Kidney (tissue), 14 donors: ENCODE results near the gene CYSTM1. TPM values are rescaled to one million over a fixed set of nuclear protein-coding genes. Genes with fewer than 3 reads are reported as not detected.

Experiments
- DNase-seq, 5 donors: peaks; one replicate each; pipeline ENCODE4 v3.0.0-alpha.2; 2013 to 2020
- FAIRE-seq: peaks from 2 replicates; lab custom pipeline; 2012; peaks lifted over from hg19 to GRCh38; lab: Jason Lieb, UNC
- H3K27ac ChIP-seq, 2 donors: one replicate each; pipeline ENCODE4 v1.7.0; 2013; ENCODE audit warnings: low read depth in 2 of 2, low read length in 2 of 2, inconsistent platforms in 1 of 2
- H3K27me3 ChIP-seq: one replicate; pipeline ENCODE4 v1.7.1; 2013; ENCODE audit warnings: low read length, inconsistent platforms; ENCODE audit not compliant: control insufficient read depth, insufficient read depth
- H3K36me3 ChIP-seq, 3 donors: one replicate each; pipeline versions ENCODE4 v1.7.0 to v1.7.1; 2013; ENCODE audit warnings: low read length in 3 of 3, control low read depth in 1 of 3, inconsistent platforms in 1 of 3; ENCODE audit not compliant: insufficient read depth in 3 of 3, control insufficient read depth in 2 of 3
- H3K4me1 ChIP-seq, 3 donors: one replicate each; pipeline versions ENCODE4 v1.7.0 to v1.7.1; 2013; ENCODE audit warnings: low read length in 3 of 3, inconsistent platforms in 1 of 3, low read depth in 1 of 3; ENCODE audit not compliant: control insufficient read depth in 2 of 3, insufficient read depth in 2 of 3
- H3K4me3 ChIP-seq, 3 donors: one replicate each; pipeline versions ENCODE4 v1.7.0 to v1.8.1; 2013; ENCODE audit warnings: low read length in 3 of 3, control low read depth in 1 of 3, inconsistent platforms in 1 of 3
- H3K9ac ChIP-seq, 3 donors: one replicate each; pipeline versions ENCODE4 v1.7.0 to v1.7.1; 2013; ENCODE audit warnings: low read length in 3 of 3, control low read depth in 1 of 3, inconsistent platforms in 1 of 3
- H3K9me3 ChIP-seq, 3 donors: one replicate each; pipeline versions ENCODE4 v1.7.0 to v1.7.1; 2013; ENCODE audit warnings: low read length in 3 of 3, control low read depth in 1 of 3, inconsistent platforms in 1 of 3; ENCODE audit not compliant: control insufficient read depth in 2 of 3, insufficient read depth in 1 of 3
- intact Hi-C: fragments of 100-400 bp; cut with DNase I; formaldehyde crosslinking; loops from one replicate; pipeline ENCODE4 v1.11.1; 2022
- polyA plus RNA-seq: library from polyadenylated mRNA; stranded (reverse); fragments of 350-450 nt; fragmentation: Illumina TruSeq; extraction: RNeasy Lipid Tissue Mini Kit (QIAGEN cat#74804); gene quantifications from one replicate; pipeline ENCODE4 v1.2.3, GENCODE V29; 2014; ENCODE audit warnings: low read depth, low replicate concordance; ENCODE audit not compliant: insufficient read depth
- total RNA-seq: library from RNA; stranded (reverse); fragmentation: NEBNext Ultra II Directional; extraction: Animal tissue kit (Norgen Biotek cat#: 25700); gene quantifications from one replicate; pipeline ENCODE4 v1.2.1, GENCODE V29; 2021
- TF ChIP-seq, protein P1 (sequence below): IDR thresholded peaks from 3 replicates; pipeline ENCODE4 v1.5.1; 2012; ENCODE audit warnings: mild to moderate bottlenecking, moderate library complexity, borderline replicate concordance; ENCODE audit not compliant: insufficient read depth; ENCODE audit errors: extremely low read depth
- donor health status: control.
- donor health status: control.
- donor health status: control.
- donor health status: control.
- donor health status: control.
- donor health status: DM: yes; HTN: yes; CAD: no.
- donor health status: Normal renal cell carcinoma (clear cell type).

CYSTM1 gene
- total and polyA plus RNA-seq, 2 donors from 2014 or later = 157 to 485 TPM

DNA sequence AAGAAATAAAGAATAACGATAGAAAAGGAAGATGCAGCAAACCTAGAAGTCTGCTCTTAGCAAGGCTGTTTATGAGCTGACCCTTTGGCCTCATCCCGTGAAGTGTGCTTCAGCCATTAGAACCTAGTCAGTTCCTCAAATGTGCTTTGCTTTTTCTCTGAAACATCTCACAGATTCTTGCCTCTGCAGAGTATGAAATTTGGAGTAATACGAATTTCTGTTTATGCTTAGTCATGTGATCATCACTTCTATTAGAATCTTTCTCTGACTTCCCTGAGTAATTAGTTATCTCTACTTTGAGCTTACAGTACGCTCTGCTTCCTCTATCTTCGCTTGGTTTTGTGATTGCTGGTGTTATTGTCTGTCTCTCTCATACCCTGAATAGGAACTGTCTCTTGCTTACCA, 11.3 kb downstream of the CYSTM1 start:
- Histone ChIP-seq H3K4me1 (peaks cover 0 to 43% (median 24%) of the 10 kb centered on the region in 3 donors), H3K36me3 (no peaks in the 10 kb centered on the region), H3K4me3 (no peak overlapping the region), H3K27me3 (no peaks in the 10 kb centered on the region), H3K9me3 (no peaks in the 10 kb centered on the region), H3K9ac (no peak overlapping the region), H3K27ac (no peak overlapping the region)
- DNase-seq (no peak), FAIRE-seq (no peak)
- intact Hi-C loops = no loop called here
- TF ChIP-seq, protein P1, sequence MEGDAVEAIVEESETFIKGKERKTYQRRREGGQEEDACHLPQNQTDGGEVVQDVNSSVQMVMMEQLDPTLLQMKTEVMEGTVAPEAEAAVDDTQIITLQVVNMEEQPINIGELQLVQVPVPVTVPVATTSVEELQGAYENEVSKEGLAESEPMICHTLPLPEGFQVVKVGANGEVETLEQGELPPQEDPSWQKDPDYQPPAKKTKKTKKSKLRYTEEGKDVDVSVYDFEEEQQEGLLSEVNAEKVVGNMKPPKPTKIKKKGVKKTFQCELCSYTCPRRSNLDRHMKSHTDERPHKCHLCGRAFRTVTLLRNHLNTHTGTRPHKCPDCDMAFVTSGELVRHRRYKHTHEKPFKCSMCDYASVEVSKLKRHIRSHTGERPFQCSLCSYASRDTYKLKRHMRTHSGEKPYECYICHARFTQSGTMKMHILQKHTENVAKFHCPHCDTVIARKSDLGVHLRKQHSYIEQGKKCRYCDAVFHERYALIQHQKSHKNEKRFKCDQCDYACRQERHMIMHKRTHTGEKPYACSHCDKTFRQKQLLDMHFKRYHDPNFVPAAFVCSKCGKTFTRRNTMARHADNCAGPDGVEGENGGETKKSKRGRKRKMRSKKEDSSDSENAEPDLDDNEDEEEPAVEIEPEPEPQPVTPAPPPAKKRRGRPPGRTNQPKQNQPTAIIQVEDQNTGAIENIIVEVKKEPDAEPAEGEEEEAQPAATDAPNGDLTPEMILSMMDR = no peak

DNA sequence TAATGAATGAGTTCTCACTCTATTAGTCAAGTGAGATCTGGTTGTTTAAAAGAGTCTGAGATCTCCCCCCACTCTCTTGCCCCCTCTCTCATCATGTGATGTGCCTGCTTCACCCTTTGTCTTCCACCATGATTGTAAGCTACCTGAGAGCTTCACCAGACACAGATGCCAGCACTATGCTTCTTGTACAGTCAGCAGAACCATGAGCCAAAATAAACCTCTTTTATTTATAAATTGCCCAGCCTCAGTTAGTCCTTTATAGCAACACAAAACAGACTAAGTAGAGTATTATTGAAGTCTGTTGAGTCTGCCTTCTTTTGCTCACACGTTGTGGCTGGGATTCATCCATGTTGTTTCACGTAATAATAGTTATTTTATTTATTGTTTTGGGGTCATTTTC, 14.3 kb downstream of the CYSTM1 start:
- Histone ChIP-seq H3K9me3 (no peaks in the 10 kb centered on the region), H3K36me3 (peaks cover 0 to under 1% (median 0%) of the 10 kb centered on the region in 3 donors), H3K9ac (no peak overlapping the region), H3K4me1 (peaks cover 0 to 37% (median 3%) of the 10 kb centered on the region in 3 donors), H3K27me3 (no peaks in the 10 kb centered on the region), H3K4me3 (no peak overlapping the region), H3K27ac (no peak overlapping the region)
- TF ChIP-seq, protein P1 = no peak
- intact Hi-C loops = no loop called here
- FAIRE-seq (no peak), DNase-seq (no peak)

DNA sequence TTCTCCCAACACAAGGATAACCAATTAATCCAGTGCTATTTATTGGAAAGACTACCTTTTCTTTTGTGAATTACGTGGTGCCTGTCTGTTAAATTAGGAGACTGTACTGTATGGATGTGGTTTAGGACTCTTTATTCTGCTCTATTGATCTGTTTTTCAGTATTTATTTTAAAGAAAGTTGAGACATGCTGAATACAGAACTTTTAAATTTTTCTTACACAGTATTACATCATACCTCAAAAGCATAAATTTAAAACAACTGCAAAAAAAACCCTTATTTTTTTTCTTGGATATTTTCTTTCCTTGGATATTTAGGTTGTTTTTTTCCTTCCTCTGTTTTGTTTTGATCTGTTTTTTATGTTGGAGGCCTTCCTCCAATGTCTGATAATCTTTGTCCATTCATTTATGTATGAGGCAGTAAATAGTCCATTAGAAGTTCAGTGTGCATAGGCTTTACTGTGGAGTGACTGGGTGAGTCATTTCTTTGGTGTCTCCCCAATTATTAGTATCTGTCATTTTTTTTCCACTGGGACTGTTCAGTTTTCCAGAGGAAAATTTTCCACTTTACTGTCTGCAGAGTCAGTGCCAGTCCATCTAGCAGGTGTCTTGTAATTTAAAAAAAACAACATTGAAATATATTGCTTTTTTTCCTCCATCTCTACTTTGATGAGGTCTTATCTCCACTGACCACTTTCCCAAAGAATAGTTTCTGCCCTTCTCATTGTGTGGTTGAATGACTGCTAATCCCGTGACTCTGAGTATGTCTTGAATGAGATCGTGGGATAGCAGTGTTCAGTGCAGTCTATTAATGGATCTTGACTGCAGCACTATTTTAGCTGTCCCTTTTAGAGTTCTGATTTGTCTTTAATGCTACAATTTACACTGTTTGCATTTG, 15.2 kb downstream of the CYSTM1 start:
- FAIRE-seq (no peak), DNase-seq (no peak)
- intact Hi-C loops = no loop called here
- no peaks in the 10 kb centered on the region for H3K9me3 ChIP-seq
- TF ChIP-seq, protein P1 = no peak
- H3K27me3 ChIP-seq = no peaks in the 10 kb centered on the region
- peaks cover 0 to 7% (median 3%) of the 10 kb centered on the region in 3 donors for H3K36me3 ChIP-seq
- H3K4me1 ChIP-seq = peaks cover 0 to 45% (median 5%) of the 10 kb centered on the region in 3 donors
- no peak overlapping the region for H3K4me3 ChIP-seq
- peak overlapping the region in 1 of 3 donors; percentile 20 for H3K9ac ChIP-seq
- no peak overlapping the region for H3K27ac ChIP-seq
